ENCODE data around the gene CYB5B.

Gene CYB5B

DNA sequence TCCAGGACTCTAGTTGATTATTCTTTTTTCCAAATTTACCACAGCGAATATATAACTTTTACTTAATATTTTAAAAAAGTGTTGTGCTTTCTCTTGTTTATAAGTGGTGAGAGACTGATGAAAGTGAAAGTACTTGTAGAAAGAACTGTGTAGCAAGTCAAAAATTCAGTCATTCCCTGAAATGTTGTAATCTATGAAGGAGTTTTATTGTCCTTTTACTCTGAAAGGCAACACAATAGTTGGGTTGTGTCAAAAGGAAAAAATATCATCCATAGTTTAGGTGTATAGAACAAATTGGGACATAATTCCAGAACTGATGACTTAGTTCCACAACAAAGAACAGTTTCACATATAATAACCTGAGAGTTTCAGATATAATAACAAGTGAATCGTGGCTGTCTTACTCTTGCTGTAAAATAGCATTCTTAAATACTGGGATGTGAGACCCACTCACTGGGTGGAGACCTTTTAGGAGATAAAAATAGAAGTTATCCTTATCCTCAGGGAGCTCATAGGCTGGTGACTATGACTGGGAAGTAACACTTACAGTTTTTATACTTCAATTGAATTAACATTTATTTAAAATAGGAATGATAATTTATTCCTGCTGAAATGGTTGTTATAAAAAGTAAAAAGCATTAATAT lies 20.6 kb downstream of the CYB5B start:
- no peak for DNase-seq (ENCODE audit: low read depth)

DNA sequence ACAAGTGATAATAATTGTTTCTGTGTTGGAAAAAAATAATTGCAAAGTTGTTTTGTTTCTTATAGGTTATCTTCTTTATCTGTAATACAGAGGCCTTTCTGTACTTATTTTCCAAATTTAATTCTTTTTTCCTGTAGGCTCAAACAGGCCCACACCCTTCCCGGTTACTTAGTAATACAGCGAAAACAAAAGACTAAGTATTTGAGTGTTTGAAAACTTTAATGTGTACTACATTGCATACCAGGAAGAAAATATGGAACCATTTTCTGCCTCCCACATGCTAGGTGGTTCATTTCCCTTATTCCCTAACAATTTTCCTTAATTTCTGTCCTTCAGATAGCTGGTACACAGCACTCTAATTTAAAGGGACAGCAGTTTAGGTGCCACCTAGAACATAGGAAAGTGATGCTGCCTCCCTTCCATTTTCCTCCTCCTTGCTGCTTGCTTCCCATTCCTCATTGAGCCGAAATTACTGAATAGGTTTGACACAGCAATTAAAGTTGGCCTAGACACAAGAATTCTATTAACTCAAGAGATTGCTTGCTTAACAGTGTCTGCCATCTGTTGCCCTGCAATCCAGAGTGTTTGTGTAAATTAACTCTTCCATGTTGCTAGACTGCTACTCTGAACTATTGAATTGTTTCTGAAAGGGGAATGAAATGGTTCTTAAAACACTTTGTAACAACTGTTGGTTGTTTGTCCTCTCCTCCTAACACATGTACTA lies 24.2 kb downstream of the CYB5B start:
- no peak for DNase-seq (ENCODE audit: low read depth)

DNA sequence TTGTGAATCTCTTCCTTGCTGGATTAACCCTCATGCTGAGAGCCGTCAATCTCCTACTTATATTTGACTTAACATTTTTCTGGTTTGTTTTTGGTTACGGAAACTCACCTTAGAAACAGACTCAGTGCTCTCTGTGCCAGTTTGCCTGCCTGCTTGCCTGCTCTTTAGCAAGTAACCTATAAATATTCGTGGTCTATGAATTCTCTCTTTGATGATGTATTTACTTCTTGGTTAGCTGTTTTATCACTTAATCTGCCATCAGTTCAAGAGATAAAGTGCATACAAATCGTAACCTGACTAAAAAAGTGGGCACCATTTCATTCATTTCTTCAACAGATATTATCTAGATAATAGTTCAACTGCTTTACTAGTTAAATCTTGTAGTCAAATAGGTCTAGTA lies 26.7 kb downstream of the CYB5B start:
- no peak for DNase-seq (ENCODE audit: low read depth)

DNA sequence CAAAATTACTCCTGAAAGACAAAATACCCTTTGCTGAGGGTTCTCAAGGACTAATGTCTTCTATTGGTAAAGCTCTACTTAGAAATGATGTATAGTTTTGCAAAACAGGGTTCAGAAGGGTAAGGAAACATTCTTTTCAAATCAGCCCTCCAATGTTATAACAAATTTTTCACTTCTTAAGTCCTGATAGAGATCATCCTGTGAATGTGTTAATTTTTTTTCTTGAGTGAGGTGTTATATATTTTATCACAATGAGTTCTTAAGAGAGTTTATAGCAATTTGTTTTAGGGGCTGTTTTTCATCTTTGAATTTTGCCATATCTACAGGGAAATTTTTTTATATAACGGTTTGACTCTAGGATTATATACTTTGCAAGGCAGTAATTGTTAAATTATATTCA lies 29.5 kb downstream of the CYB5B start:
- no peak for DNase-seq (ENCODE audit: low read depth)

DNA sequence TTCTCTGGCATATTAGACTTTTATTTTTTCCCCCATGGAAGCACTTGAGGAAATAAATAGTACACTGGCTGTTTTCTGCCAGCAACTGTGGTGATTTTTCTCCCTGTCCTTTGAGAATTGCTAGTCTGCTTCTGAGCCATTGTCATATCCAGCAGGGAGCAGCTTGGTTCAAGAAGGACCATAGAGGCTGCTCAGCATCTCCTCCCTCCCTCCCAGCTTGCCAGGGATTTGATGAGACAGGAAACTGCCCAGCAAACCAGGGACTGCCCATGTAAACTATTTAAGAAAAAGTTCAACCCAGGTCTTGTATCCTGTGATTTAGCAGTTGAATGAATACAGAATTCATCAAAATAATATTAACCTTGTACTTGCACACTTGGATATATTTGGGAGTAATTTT lies 39.5 kb downstream of the CYB5B start:
- DNase-seq (ENCODE audit: low read depth), result no peak

DNA sequence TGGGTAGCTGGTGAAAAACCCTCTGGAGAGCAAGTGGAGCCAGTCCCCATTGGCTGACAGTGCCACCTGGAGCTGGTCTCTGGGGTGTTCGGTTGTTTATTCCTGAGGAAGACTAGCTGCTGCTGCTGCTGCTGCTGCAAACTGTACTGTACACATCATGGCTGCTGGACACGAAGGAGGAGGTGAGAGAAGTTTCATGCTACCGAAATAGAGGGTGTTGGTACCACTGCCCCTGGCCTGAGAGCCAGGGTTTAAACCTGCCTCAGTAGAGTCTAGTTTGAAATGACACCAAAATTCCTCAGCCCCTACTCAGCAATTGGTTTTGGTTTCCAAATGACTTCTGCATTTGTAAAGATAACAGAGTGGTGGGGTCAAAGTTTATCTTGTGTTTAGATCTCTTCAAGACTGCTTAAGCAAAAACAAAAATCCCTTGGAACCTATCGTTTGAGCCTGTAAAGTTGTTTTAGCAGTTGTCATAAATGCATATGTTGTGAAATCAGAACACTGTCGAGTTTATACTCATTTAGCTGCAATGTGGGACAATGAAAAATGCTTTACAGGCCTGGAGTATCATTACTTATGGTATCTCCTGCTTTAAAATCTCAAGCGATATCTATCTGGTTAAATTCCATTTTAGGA lies 40.8 kb downstream of the CYB5B start:
- no peak for DNase-seq (ENCODE audit: low read depth)

DNA sequence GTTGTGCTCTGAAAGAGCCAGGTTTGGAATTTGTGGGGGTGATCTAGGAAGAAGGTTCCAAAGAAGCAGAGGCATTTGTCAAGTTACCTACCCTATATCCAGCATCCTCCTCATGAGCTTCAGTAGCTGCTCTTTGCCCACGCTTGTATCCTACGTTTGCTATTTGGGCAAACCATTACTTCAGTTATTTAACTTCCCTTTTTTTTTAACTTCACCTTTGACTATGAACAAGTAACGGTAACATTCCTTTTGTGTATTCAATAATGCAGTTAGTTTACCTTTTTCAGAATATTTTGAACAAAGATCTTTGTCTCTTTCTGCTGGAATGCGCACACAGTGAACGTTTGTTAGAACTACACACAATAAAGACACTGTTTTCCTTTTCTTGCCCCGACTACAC lies 41.5 kb downstream of the CYB5B start:
- DNase-seq (ENCODE audit: low read depth), result no peak

DNA sequence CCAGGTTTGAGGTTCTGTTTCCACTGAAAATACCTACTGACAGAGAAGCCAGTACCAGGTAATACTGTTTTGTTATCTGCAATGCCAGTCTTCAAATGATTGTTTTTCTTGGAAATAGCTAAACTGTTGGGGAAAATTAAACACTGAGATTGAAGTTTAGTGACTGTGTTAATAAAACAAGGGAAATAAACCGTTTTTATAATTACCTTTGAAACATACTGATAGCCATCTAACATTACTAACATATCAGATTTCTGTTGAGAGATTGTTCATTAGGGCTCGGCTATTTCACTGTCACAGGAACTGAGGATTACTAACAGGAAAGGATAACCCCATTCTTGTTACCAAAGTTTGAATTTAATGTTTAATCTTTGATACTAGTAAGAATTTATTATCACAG lies 42.1 kb downstream of the CYB5B start:
- DNase-seq (ENCODE audit: low read depth), result no peak

DNA sequence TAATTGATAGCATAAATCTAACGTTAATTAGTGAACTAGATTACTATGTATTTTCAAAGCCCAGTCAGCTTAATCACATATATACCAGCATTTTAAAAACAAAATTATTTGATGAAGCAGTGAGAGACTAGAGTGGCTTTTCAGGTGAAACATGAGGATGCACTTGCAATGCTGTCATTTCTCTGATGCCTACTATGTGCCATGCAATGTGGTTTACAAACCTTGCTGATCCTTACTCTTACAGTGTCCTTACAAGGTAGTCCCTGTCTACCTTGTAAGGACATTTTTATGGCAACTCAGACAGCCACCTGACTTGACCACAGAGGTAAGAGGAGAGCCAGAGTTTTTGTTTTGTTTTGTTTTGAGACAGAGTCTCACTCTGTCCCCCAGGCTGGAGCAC lies 42.7 kb downstream of the CYB5B start:
- DNase-seq (ENCODE audit: low read depth), result no peak

DNA sequence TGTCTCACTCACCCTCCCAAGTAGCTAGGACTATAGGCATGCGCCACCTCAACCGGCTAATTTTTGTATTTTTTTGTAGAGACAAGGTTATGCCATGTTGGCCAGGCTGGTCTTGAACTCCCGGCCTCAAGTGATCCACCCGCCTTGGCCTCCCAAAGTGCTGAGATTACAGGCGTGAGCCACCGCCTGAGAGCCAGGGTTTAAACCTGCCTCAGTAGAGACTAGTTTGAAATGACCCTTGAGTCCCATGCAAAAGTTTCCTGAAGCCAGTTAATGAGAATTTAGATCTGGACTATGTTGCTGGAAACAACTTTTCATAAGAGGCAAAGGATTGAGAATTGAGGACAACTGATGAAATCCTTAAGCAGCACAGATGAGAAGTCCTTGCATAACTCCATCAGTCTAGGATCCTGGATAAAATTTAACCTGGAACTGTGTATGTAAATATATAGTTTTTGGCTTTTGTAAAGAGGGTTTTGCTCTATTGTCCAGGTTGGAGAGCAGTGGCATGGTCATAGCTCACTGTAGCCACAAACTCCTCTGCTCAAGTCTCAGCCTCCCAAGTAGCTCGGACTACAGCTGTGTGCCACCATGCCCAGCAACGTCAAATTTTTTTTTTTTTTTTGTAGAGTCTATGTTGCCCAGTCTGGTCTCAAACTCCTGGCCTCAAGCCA lies 43.2 kb downstream of the CYB5B start:
- DNase-seq (ENCODE audit: low read depth), result no peak

DNA sequence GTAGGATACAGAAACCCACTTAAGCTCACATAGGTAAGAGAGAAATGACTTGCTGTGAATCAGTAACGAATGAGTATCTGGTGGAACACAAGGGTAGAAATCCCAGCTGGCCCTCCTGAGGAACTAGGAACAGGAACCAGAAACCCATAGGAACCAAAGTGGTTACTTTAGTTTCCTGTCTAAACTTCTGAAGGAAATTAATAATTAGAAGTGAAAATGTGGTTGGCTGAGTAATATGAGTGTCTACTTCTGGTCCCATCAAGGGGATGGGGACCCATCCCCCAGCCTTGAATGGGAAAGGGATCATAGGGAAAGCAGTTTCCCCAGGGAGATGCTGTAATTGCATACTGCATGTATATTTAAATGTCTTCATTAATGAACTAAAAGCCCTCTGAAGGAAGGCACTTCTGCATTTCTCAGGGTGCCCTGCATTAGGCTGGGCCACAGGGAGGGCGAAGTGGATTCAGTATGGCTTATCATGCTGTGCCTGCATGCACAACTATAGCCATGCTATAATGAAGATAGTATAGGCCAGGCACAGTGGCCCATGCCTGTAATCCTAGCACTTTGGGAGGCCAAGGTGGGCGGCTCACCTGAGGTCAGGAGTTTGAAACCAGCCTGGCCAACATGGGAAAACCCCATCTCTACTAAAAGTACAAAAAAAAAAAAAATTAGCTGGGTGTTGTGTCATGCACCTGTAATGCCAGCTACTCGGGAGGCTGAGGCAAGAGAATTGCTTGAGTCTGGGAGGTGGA lies 45.6 kb downstream of the CYB5B start:
- DNase-seq (ENCODE audit: low read depth), result no peak

DNA sequence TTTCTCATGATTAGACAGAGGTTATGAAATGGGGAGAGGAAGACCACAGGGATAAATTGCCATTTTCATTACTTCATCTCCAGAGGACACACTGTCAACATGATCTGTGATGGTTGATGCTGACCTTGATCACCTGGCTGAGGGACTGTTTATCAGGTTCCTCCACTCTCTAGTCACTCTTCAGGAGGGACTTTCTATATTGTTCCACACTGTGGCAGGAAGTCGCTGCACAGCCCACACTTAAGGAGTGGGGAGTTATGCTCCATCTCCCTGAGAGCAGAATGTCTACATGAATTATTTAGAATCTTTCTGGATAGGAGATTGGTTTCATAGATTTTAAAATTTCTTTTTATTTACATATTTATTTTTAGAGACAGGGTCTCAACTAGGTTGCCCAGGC lies 46.7 kb downstream of the CYB5B start:
- DNase-seq (ENCODE audit: low read depth), result no peak

DNA sequence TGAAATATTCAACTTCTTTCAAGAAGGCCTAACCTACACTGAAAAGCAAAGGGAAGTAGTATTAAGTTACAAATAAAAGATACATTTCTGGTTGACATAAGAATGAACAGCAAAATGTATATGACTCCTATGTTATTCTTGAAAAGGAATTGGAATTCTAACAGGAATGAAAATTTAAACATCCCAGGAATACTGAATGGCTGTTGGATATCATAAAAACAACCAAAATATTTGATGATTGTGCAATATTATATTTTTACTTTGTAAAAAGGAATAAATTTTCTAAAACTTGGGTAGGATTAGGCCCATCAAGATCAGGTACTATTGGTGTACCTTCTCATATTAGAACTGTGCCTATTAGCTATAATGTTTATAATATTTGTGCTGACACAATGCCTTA lies 50.0 kb downstream of the CYB5B start:
- DNase-seq (ENCODE audit: low read depth), result no peak

DNA sequence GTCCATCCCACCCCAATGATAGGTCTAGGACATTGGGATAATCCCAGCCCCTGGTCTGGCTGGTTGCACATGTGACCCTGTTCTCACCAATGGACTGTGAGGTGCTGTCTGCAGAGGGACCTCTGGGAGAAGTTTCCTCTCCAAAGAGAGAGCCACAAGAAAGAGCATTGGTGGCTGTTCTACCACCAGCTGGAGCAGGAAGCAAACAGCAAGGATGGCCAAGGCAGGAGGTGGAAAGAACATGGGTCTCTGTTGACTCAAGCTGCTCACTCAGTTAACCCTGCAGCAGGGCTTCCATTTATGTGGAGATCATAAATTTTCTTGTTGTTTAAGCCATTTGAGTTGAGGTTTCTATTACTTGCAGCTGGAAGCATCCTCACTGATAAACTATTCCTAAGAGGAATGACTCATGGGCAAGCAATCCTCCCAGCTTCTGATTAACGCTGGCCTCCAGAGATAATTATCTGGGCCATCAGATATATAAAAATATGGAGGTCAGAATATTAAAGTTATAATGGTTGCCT lies 52.6 kb downstream of the CYB5B start:
- DNase-seq (ENCODE audit: low read depth), result no peak

DNA sequence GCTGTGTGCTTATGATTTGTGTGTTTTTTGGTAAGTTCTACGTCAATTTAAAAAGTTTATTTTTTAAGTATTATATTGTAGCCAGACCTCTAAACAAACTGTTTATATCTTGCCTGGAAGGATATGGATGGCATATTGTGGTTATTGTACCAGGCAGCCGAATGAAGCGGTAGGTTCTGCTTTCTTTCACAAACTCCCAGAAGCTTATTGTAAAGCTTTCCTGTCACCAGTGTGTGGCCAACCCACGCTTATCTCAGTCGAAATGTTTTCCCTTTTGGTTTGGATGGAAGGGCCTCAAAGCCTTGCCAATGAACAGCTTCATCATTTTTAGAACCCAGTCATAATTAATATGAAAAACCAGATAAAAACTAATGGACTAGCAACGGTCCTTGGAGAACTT lies 53.1 kb downstream of the CYB5B start:
- no peak for DNase-seq (ENCODE audit: low read depth)

DNA sequence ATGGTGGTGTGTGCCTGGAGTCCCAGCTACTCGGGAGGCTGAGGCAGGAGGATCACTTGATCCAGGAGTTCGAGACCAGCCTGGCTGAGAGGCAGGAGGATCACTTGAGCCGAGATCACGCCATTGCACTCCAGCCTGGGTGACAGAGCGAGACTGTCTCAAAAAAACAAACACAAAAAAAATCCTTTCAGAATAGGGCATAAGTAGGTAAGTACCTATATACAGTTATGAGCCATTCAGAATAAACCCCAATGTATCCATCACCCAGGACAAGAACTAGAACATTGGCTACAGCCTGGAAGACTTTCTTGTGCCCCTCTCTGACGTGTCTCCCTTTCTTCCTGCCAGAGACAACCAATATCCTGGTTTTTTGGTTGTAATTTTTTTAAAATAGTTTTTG lies 54.3 kb downstream of the CYB5B start:
- DNase-seq (ENCODE audit: low read depth), result no peak

DNA sequence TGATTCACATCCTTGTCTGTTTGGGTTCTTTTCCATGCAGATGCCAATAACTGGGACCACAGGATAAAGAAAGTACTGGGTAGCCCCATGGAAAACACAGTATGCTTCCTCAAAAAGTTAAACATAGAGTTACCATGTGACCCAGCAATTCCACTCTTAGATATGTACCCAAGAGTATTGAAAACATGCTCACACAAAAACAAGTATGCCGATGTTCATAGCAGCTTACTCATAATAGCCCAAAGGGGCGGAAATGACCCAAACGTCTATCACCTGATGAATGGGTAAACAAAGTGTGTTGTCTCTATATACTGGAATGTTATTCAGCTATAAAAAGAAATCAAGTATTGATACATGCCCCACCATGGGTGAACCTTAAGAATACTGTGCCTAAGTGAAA lies 55.4 kb downstream of the CYB5B start:
- DNase-seq (ENCODE audit: low read depth), result no peak

DNA sequence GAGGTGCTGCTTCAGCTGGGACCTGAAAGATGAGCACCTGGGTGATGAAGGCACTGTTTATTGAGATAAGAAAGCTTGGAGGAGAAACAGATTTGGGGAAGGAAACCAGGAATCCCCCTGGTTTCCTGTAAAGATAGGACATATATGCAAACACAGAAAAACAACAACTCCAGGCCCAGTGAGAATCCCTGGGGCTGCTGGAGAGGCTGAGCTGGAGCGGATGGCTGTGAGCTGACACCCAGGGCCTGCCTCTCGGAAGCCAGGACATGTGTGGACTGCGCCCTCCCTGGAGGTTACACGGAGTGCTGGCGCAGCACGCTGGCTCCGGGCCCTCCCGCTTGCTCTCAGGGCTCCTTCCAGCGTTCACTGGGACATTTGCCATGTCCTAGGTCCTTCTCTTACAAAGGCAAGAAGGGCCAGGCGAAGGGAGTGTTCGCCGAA lies 57.5 kb downstream of the CYB5B start:
- DNase-seq (ENCODE audit: low read depth), result no peak

DNA sequence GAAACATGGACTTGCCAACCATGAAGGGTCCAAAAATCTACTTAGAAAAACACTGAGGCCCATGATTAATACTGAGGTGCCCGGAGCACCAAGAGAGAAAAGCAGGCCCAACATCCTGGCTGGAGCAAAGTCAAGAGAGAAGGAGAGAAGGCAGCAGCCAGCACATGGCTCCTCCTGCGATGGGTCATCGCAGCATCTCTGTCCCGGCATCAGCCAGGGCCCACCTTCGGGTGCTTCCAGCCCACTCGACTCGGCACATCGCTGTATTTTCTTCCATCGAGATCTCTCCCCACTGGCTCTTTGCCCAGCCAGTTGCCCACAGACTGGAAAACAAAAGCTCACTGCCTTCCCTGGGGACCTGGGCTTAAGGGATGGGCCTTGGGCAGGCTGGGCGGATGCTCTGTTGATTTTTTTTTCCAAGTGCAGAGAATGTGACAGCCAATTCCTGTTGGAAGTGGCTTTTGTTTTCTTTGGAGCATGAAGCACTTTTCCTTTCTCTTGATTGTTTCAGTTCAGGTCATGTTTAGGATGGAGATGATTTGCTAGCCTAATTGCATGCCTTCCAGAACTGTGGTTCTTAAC lies 58.1 kb downstream of the CYB5B start:
- no peak for DNase-seq (ENCODE audit: low read depth)

DNA sequence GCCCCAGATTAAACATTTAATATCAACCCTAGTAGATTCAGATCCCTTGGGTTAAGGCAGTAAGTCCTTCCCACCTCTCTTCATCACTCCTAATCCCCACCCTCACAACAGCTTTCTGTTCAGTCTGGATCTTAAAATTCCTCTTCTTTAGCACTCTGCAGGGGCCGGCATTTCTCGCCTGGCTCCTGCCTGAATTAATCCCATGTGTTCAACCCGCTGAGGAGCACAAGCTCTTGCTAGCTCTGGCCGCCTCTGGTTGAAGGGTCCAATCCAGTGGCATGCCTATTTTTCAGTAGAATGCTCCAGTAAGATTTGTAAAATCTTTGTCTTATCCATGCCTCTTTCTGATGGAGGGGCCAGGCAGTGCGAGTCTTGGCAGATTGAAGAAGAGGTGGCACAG lies 59.2 kb downstream of the CYB5B start:
- no peak for DNase-seq (ENCODE audit: low read depth)

DNA sequence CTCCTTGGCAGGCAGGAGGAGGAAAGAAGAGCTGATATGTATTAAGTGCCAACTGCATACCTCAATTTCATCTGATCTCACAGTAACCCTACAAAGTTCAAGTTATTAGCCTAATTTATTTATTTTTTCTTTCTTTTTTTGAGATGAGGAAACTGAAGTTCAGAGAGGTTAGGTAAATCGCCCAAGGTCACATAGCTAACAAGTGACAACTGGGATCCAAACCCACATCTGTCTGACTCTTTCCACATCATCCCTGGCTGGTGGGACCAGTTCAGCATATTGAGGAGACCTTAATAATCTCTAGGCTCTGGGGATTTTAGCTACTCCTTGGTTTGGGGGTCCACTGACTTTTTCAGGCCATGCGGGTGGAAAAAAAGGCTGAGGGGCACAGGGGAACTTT lies 60.9 kb downstream of the CYB5B start:
- no peak for DNase-seq (ENCODE audit: low read depth)

DNA sequence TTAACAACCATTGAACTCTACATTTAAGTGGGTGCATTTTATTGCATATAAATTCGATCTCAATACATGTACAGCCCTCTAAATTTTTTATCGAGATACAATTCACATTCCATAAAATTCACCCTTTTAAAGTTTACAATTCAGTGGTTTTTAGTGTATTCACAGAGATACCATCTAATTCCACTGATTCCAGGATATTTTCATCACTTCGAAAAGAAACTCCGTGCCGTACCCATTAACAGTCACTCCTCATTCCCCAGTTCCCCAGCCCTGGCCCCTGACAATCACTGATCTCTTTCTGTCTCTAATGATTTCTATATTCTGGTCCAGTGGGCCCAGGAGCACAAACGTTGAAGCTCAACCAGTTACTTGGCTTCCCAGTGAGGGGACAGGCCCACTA lies 61.4 kb downstream of the CYB5B start:
- no peak for DNase-seq (ENCODE audit: low read depth)

All from activated T-cell treated with anti-CD3 and anti-CD28 coated beads for 1 hour (primary cell).